ENCODE measurements around the gene TCF7L1. TPM values are rescaled to one million over a fixed set of nuclear protein-coding genes. Genes with fewer than 3 reads are reported as not detected.

Gene TCF7L1, protein sequence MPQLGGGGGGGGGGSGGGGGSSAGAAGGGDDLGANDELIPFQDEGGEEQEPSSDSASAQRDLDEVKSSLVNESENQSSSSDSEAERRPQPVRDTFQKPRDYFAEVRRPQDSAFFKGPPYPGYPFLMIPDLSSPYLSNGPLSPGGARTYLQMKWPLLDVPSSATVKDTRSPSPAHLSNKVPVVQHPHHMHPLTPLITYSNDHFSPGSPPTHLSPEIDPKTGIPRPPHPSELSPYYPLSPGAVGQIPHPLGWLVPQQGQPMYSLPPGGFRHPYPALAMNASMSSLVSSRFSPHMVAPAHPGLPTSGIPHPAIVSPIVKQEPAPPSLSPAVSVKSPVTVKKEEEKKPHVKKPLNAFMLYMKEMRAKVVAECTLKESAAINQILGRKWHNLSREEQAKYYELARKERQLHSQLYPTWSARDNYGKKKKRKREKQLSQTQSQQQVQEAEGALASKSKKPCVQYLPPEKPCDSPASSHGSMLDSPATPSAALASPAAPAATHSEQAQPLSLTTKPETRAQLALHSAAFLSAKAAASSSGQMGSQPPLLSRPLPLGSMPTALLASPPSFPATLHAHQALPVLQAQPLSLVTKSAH
- total RNA-seq: 14.1 TPM

DNA sequence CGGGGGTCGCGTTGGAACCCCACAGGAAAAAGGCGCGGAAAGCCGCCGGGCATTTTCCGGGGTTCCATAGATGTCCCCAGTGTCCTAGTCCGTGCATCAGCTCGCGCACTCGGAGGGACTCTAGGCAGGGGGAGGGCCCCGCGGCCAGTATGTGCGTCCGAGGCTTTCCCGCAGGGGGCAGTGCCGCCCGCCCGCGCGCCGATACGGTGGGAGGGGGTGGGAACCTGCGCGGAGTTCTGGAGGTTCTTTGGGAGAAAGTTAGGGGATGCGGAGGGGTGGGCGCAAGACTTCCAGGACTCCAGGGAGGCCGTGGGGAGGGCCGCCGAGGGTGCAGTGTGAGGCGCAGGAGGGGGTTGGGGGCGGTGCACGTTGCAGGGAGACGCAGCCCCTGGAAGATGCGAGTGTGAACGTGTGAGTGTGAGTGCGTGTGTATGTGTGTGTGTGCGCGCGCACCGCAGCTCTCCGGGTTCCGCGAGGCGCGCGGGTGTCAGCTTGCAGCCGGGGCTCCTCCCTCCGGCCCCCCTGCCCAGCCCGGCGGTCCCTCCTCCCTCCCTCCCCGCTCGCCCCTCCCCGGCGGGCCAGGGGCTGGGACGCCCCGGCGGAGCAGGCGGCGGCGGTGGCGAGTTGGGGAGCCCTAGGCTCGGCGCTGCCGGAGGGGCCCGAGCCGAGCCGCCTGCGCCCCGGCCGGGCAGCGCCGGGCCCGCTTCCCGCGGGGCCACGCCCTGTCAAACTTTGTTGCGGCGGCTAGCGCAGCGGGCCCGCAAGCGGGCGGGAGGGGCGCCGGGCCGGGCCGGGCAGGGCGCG lies at the start of gene TCF7L1:
Gene TCF7L1 (plus strand): TSS at position 559 of the 804 bp plus-strand sequence. CDS start 293 bp downstream, outside the sequence.

DNA sequence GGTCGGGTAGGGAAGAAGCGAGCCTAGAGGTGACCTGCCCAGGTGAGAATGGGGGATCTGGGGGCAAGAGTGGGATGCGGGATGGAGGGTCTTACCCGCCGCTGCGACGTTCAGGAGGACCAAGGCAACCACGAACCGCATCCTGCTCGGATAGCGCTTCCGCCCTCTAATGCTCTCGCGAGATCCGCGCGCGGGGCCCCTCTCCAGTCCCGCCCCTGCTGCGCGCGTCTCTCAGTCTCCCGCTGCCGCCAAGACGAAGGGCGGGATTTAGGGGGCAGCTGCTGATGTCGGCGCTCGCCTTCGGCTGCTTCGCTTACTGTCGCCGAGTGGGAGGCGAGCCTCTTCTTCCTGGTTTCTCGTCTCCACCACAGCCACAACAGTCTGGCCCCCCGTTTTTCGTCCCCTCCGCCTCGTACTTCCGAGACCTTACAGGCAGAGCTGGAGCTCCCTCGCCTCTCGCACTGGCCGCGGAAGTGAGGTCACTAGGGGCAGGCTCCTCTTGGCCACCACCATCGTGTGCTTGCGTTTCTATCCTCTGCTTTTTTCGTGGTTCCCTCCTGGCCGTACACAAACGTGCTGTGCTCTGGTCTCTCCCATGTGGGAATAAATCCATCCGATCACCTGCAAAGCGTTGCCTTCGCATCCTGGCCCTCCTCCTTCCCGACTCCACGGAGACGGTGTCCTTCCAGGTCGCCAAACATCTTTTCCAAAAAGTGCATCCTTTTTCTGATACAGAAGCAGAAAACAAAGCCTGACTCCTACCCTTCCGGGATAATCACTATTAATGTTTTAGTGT lies 194.8 kb downstream of the TCF7L1 start, which contains the start of gene TGOLN2:
Gene TGOLN2 (minus strand): TSS at position 168 of the 796 bp plus-strand sequence. CDS start 27 bp downstream, at position 141.

DNA sequence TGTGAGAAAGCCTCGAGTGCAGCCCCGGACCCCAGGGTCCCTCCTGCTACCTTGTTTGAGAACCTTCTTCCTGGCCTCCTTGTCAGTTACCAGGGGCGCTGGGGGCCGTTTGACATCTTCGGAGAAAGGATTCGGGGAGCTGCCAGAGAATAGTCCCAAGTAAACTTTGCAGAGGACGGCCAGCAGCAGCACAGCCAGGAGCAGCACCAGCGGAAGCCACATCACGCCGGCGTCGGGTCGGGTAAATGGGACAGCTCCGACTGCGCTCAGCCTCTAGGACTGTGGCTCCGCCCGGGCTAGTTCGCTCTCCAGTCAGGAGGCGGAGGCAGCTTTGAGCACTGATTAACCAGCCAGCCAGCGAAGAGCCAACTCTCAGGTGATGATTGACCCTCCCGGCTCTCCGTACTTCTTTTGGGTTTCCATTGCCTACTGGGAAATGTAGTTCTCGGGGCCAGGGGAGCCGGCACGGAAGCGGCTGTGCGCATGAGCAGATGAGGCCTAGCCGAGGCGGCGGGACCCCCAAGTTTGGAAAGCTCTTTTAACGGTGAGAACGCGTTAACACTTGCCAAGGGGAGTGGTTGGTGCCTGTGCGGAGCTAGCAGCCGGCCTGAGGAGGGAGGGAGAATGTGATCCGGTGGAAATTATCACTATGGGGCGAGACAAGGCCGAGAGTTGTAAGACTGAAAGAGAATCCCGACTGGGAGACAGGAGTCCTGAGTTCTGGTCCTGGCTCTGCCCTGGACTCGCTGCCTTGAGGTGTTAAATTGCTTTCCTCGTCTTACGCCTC lies 221.3 kb downstream of the TCF7L1 start, which contains the start of the genes ELMOD3 and RETSAT:
Gene ELMOD3 (plus strand): TSS at position 484 of the 787 bp plus-strand sequence. CDS start 2,430 bp downstream, outside the sequence.
Gene RETSAT (minus strand): TSS at position 243 of the 787 bp plus-strand sequence. CDS start 21 bp downstream, at position 222.

Small RNAs within 50 kb of the gene (small RNA-seq; reads per million reads assigned to genes)
- gene AC093162.1 (ENCODE audit: low replicate concordance): not detected
- not detected for gene RF00019 (ENCODE audit: low replicate concordance)
- gene RNU6-674P (ENCODE audit: low replicate concordance): not detected

Other genes with a start within 250 kb of the TCF7L1 start
- 886 TPM for gene TMSB10, start 227.7 kb upstream of the TCF7L1 start, total RNA-seq
- gene KCMF1, start 162.2 kb upstream of the TCF7L1 start, total RNA-seq: 28.5 TPM
- gene TGOLN2, start 194.6 kb downstream of the TCF7L1 start, total RNA-seq: 96.7 TPM
- 26.1 TPM for gene RETSAT, start 221.1 kb downstream of the TCF7L1 start, total RNA-seq
- gene ELMOD3, start 221.4 kb downstream of the TCF7L1 start, total RNA-seq: 25.7 TPM